Measurements from ENCODE around the gene LRRC75A.

The LRRC75A gene

GRCh38 chr17:16463358-16464302 is 28.4 kb downstream of the LRRC75A start:
- no peak for DNase-seq (ENCODE audit: low read depth)
- no peak overlapping the region for H3K4me3 ChIP-seq (ENCODE audit: low read depth, low read length)
- TF ChIP-seq POLR2A (IDR thresholded peaks at IDR 0.05; ENCODE audit: extremely low read depth, insufficient read length) (no peak), MYC (IDR thresholded peaks at IDR 0.05; ENCODE audit: low read depth, low read length) (no peak), MAX (IDR thresholded peaks at IDR 0.05; ENCODE audit: low read depth, low read length) (no peak), CTCF (IDR thresholded peaks at IDR 0.05; ENCODE audit: low read depth, low read length) (no peak)

GRCh38 chr17:16462070-16462864 is 29.7 kb downstream of the LRRC75A start:
- TF ChIP-seq MAX (IDR thresholded peaks at IDR 0.05; ENCODE audit: low read depth, low read length) (no peak), MYC (IDR thresholded peaks at IDR 0.05; ENCODE audit: low read depth, low read length) (no peak), CTCF (IDR thresholded peaks at IDR 0.05; ENCODE audit: low read depth, low read length) (no peak)
- no peak overlapping the region for H3K4me3 ChIP-seq (ENCODE audit: low read depth, low read length)
- no peak for DNase-seq (ENCODE audit: low read depth)

- no peak for DNase-seq (ENCODE audit: low read depth)
- TF ChIP-seq MYC (IDR thresholded peaks at IDR 0.05; ENCODE audit: low read depth, low read length), result no peak
- no peak for TF ChIP-seq CTCF (IDR thresholded peaks at IDR 0.05; ENCODE audit: low read depth, low read length)
- TF ChIP-seq MAX (IDR thresholded peaks at IDR 0.05; ENCODE audit: low read depth, low read length), result no peak
- no peak for TF ChIP-seq POLR2A (IDR thresholded peaks at IDR 0.05; ENCODE audit: extremely low read depth, insufficient read length)
- no peak overlapping the region for H3K4me3 ChIP-seq (ENCODE audit: low read depth, low read length)
Observed at GRCh38 chr17:16461606-16461866, 30.5 kb downstream of the LRRC75A start.

- no peak for DNase-seq (ENCODE audit: low read depth)
- no peak for TF ChIP-seq CTCF (IDR thresholded peaks at IDR 0.05; ENCODE audit: low read depth, low read length)
- TF ChIP-seq MYC (IDR thresholded peaks at IDR 0.05; ENCODE audit: low read depth, low read length), result no peak
- TF ChIP-seq POLR2A (IDR thresholded peaks at IDR 0.05; ENCODE audit: extremely low read depth, insufficient read length), result no peak
- TF ChIP-seq MAX (IDR thresholded peaks at IDR 0.05; ENCODE audit: low read depth, low read length), result no peak
- H3K4me3 ChIP-seq (ENCODE audit: low read depth, low read length), result no peak overlapping the region
Observed at GRCh38 chr17:16460796-16461605, 31.0 kb downstream of the LRRC75A start.

GRCh38 chr17:16459855-16460550 is 32.0 kb downstream of the LRRC75A start:
- TF ChIP-seq POLR2A (IDR thresholded peaks at IDR 0.05; ENCODE audit: extremely low read depth, insufficient read length) (no peak), MAX (IDR thresholded peaks at IDR 0.05; ENCODE audit: low read depth, low read length) (no peak), MYC (IDR thresholded peaks at IDR 0.05; ENCODE audit: low read depth, low read length) (no peak), CTCF (IDR thresholded peaks at IDR 0.05; ENCODE audit: low read depth, low read length) (no peak)
- H3K4me3 ChIP-seq (ENCODE audit: low read depth, low read length), result no peak overlapping the region
- DNase-seq (ENCODE audit: low read depth), result no peak
